ENCODE data around the gene VLDLR. TPM values are rescaled to one million over a fixed set of nuclear protein-coding genes. Genes with fewer than 3 reads are reported as not detected.

Gene VLDLR
- total RNA-seq, 4 donors from 2014 or later = 12.4 to 20.2 (median 15.7) TPM

DNA sequence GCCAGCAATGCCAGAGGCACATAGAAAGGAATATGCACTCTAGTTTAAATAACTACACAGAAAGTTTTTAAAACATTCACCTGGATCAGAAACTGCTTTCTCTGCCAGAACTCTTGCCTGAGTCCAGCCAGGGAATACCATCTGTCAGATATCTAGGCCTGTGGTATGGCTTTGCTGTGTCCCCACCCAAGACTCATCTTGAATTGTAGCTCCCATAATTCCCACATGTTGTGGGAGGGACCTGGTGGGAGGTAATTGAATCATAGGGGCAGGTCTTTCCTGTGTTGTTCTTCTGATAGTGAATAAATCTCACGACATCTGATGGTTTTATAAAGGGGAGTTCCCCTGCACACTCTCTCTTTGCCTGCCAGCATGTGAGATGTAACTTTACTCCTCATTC, 54.2 kb downstream of the VLDLR start:
- DNase-seq = no peak
- TF ChIP-seq, protein P1, sequence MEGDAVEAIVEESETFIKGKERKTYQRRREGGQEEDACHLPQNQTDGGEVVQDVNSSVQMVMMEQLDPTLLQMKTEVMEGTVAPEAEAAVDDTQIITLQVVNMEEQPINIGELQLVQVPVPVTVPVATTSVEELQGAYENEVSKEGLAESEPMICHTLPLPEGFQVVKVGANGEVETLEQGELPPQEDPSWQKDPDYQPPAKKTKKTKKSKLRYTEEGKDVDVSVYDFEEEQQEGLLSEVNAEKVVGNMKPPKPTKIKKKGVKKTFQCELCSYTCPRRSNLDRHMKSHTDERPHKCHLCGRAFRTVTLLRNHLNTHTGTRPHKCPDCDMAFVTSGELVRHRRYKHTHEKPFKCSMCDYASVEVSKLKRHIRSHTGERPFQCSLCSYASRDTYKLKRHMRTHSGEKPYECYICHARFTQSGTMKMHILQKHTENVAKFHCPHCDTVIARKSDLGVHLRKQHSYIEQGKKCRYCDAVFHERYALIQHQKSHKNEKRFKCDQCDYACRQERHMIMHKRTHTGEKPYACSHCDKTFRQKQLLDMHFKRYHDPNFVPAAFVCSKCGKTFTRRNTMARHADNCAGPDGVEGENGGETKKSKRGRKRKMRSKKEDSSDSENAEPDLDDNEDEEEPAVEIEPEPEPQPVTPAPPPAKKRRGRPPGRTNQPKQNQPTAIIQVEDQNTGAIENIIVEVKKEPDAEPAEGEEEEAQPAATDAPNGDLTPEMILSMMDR (IDR thresholded peaks at IDR 0.05) = no peak
- no peak for TF ChIP-seq POLR2A (IDR thresholded peaks at IDR 0.05)
- H3K27ac ChIP-seq = peak overlapping the region in 1 of 4 donors; percentile 53
- WGBS, 2 donors = 20 to 44% methylated on average over 1 of the region's 1 CpG
- no peak overlapping the region for H3K4me3 ChIP-seq
- H3K27me3 ChIP-seq = no peaks in the 10 kb centered on the region
- peaks cover 0 to 54% (median 9%) of the 10 kb centered on the region in 3 donors for H3K4me1 ChIP-seq
- H3K9me3 ChIP-seq = no peaks in the 10 kb centered on the region
- intact Hi-C loops (cut with DNase I) = no loop called here
- no peaks in the 10 kb centered on the region for H3K36me3 ChIP-seq

DNA sequence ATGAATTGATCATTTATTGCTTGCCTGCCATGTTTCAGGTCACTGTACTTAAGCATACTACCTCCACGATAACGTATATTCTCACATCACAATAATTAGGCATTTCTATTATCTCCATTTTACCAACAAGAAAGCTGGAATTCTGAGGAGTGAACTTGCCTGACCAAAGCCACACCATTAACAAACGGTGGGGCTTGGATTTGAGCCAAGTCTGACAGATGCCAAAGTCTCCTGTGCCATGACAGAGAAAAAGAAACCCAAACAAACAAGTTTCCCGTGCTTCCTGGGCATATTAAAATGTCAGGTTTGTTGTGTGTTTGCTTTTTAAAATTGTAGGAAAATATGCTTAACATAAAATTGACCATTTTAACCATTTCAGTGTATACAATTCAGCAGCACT, 54.9 kb downstream of the VLDLR start:
- TF ChIP-seq, protein P1 (IDR thresholded peaks at IDR 0.05) = no peak
- no peak for TF ChIP-seq POLR2A (IDR thresholded peaks at IDR 0.05)
- Histone ChIP-seq H3K27ac (peak overlapping the region in 1 of 4 donors; percentile 53), H3K9me3 (no peaks in the 10 kb centered on the region), H3K27me3 (no peaks in the 10 kb centered on the region), H3K4me3 (no peak overlapping the region), H3K4me1 (peaks cover under 1 to 61% (median 12%) of the 10 kb centered on the region in 3 donors), H3K36me3 (no peaks in the 10 kb centered on the region)
- intact Hi-C loops (cut with DNase I) = no loop called here
- no peak for DNase-seq
- WGBS, 2 donors = 48 to 65% methylated on average over 4 of the region's 4 CpGs

DNA sequence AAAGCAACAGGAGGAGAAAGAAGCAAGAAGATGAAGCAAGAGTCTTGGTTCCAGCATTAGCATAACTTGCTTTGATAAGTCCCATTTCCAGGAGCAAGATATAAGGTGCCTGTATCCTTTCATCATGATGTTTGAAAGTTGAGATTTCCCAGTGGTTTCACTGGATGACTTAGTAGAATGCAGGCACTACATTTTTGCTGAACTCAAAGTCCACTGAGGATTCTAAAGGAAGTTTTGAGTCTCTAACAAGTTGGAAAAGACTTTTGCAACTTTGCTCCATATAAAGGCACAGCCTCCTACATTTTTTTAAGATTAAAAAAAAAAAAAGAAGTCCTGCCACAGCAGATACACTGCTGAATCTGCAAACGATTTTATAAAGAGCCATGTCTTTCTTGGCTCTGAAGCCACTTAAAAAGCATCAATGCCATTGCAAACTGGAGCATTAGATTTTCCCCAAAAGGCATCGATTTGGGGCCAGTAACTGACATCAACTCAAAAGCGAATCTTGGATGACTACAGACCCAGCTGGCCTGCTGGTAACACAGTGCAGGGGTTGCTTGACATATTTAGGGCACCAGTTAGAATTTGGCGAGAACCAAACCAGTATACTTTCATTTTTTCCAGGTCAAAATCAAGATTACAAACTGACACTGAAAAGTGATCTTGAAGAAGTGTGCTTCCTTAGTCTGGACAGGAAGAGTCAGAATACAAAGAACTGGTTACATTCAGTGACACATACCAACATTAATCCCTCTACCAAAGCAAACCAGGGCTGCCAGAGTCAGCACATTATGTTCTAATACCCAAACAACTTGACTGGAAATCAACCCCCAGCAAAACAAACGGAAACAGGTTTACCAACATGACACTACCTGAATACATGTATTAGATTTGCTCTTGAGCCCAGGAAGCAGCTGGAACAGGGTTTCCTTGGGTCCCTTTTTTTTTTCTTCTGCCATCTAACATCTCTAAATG, 56.6 kb downstream of the VLDLR start:
- TF ChIP-seq, protein P1 (IDR thresholded peaks at IDR 0.05) = no peak
- TF ChIP-seq POLR2A (IDR thresholded peaks at IDR 0.05) = no peak

DNA sequence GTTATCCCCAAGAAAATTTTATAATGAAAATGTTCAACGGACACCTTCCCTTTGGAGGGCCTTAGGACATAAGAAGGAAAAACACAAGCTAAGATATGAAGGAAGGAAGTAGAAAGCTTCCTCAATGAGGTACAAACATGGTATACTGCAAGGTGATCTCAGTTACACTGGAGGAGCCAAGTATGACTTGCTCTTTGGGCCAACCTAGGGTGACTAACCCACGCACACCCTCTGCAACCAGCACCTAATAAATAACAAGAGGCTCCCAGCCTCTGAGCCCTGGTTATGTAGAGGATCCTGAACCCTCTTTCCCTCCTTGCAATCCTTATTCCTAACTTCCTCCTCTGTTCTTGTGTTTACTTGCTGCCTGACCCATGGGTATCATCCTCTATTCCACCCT, 57.4 kb downstream of the VLDLR start:
- H3K4me1 ChIP-seq = peaks cover 4 to 81% (median 12%) of the 10 kb centered on the region in 3 donors
- no peak for TF ChIP-seq POLR2A (IDR thresholded peaks at IDR 0.05)
- TF ChIP-seq, protein P1 (IDR thresholded peaks at IDR 0.05) = no peak
- peak overlapping the region; percentile 37 to 88 (median 78) for H3K27ac ChIP-seq
- no peak for DNase-seq
- H3K9me3 ChIP-seq = no peaks in the 10 kb centered on the region
- intact Hi-C loops (cut with DNase I) = no loop called here
- no peaks in the 10 kb centered on the region for H3K27me3 ChIP-seq
- WGBS, 2 donors = 61 to 86% methylated on average over 2 of the region's 2 CpGs
- H3K36me3 ChIP-seq = no peaks in the 10 kb centered on the region
- H3K4me3 ChIP-seq = no peak overlapping the region

More for the DNA sequence above, 56.6 kb downstream of the VLDLR start:
- H3K9me3 ChIP-seq = no peaks in the 10 kb centered on the region
- H3K27ac ChIP-seq = peak overlapping the region; percentile 63 to 88 (median 78)
- H3K27me3 ChIP-seq = no peaks in the 10 kb centered on the region
- no peaks in the 10 kb centered on the region for H3K36me3 ChIP-seq
- intact Hi-C loops (cut with DNase I) = no loop called here
- peak overlapping the region in 2 of 4 donors; percentile 10 to 12 for H3K4me3 ChIP-seq
- DNase-seq = no peak
- WGBS, 2 donors = 37% methylated on average over 5 of the region's 5 CpGs
- H3K4me1 ChIP-seq = peaks cover 4 to 78% (median 12%) of the 10 kb centered on the region in 3 donors

DNA sequence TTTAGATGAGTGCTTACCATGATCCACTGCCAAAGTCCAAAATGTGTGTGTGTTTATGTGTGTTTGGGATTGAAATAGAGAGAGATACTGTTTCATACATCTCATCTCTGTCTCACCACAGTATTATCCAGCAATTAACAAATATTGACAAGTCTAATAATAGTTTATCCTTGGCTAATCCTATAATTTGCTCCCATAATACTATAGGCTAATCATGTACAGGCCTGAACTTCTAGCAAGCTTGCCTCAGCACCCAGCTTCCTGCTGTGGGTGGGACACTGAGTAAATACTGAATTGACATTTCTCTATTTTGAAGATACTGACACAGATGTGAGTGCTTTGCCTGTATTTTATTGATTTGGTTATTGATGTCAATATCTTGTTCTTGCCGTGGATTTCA, 60.4 kb downstream of the VLDLR start:
- Histone ChIP-seq H3K36me3 (no peaks in the 10 kb centered on the region), H3K27ac (peak overlapping the region in 3 of 4 donors; percentile 71 to 88 (median 74)), H3K4me3 (no peak overlapping the region), H3K4me1 (peaks cover 3 to 70% (median 4%) of the 10 kb centered on the region in 3 donors), H3K9me3 (no peaks in the 10 kb centered on the region), H3K27me3 (no peaks in the 10 kb centered on the region)
- no peak for DNase-seq
- intact Hi-C loops (cut with DNase I) = no loop called here
- TF ChIP-seq POLR2A (IDR thresholded peaks at IDR 0.05) = no peak
- TF ChIP-seq, protein P1 (IDR thresholded peaks at IDR 0.05) = no peak
- WGBS, 2 donors = 25 to 33% methylated on average over 1 of the region's 1 CpG

Data from esophagus squamous epithelium (tissue), 5 donors.